ENCODE data around the gene PROSER3. TPM values are rescaled to one million over a fixed set of nuclear protein-coding genes. Genes with fewer than 3 reads are reported as not detected.

The PROSER3 gene
- total and polyA plus RNA-seq, 2 experiments from 2014 or later, result 21.8 to 28.0 TPM

GRCh38 chr19:35816846-35817245 lies 58.9 kb downstream of the PROSER3 start:
- Histone ChIP-seq H3K4me2 (no peak overlapping the region), H3K79me2 (replicated peaks; ENCODE audit: insufficient read depth) (no peaks in the 10 kb centered on the region), H3K36me3 (ENCODE audit: insufficient read depth) (no peaks in the 10 kb centered on the region), H3K27ac (ENCODE audit: low read depth) (peak overlapping the region; percentile 8; the same call in 1 of the 2 replicates), H4K20me1 (replicated peaks; ENCODE audit: insufficient read depth) (no peaks in the 10 kb centered on the region), H3K27me3 (ENCODE audit: insufficient read depth) (no peaks in the 10 kb centered on the region), H2AFZ (no peak overlapping the region), H3K9me2 (ENCODE audit: insufficient read depth) (no peaks in the 10 kb centered on the region), H3K4me3 (no peak overlapping the region), H3F3A (replicated peaks; ENCODE audit: low read depth) (peaks cover 4% of the 10 kb centered on the region; the same call in 1 of the 2 replicates), H3K4me1 (ENCODE audit: insufficient read depth) (0 out of 2 replicates have a peak, but pooled peaks cover 4% of the 10 kb centered on the region)
- peaks cover 9% of the 10 kb centered on the region for H3K27me3 Mint-ChIP-seq (ENCODE audit: insufficient read depth, low read depth, poor library complexity)
- H3K9me3 Mint-ChIP-seq, result no peaks in the 10 kb centered on the region; the same call in 2 of the 3 replicates
- H3K4me3 Mint-ChIP-seq, result no peak overlapping the region
- no peak for TF ChIP-seq REST (IDR thresholded peaks at IDR 0.05; ENCODE audit: unreplicated experiment)
- no peak for TF ChIP-seq JUNB (IDR thresholded peaks at IDR 0.05; ENCODE audit: unreplicated experiment)
- TF ChIP-seq ZNF114 (CRISPR knock-in tag; IDR thresholded peaks at IDR 0.05), result no peak
- no peak for TF ChIP-seq STAT1 (IDR thresholded peaks at IDR 0.05; ENCODE audit: unreplicated experiment)
- TF ChIP-seq POLR2AphosphoS5 (IDR thresholded peaks at IDR 0.05; ENCODE audit: low read depth), result no peak
- no peak for TF ChIP-seq EZH2phosphoT487 (IDR thresholded peaks at IDR 0.05; ENCODE audit: unreplicated experiment)
- no peak for TF ChIP-seq ZNF462 (CRISPR knock-in tag; IDR thresholded peaks at IDR 0.05)
- no peak for TF ChIP-seq CREB1 (CRISPR knock-in tag; IDR thresholded peaks at IDR 0.05; ENCODE audit: low read depth)
- TF ChIP-seq EZH2 (IDR thresholded peaks at IDR 0.05; ENCODE audit: low read depth, unreplicated experiment), result no peak
- no peak for TF ChIP-seq NANOG (IDR thresholded peaks at IDR 0.05; ENCODE audit: borderline replicate concordance)
- TF ChIP-seq, protein P1, sequence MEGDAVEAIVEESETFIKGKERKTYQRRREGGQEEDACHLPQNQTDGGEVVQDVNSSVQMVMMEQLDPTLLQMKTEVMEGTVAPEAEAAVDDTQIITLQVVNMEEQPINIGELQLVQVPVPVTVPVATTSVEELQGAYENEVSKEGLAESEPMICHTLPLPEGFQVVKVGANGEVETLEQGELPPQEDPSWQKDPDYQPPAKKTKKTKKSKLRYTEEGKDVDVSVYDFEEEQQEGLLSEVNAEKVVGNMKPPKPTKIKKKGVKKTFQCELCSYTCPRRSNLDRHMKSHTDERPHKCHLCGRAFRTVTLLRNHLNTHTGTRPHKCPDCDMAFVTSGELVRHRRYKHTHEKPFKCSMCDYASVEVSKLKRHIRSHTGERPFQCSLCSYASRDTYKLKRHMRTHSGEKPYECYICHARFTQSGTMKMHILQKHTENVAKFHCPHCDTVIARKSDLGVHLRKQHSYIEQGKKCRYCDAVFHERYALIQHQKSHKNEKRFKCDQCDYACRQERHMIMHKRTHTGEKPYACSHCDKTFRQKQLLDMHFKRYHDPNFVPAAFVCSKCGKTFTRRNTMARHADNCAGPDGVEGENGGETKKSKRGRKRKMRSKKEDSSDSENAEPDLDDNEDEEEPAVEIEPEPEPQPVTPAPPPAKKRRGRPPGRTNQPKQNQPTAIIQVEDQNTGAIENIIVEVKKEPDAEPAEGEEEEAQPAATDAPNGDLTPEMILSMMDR (conservative IDR thresholded peaks at IDR 0.05; ENCODE audit: low read depth in 2 of 2), result no peak
- TF ChIP-seq, protein P2, sequence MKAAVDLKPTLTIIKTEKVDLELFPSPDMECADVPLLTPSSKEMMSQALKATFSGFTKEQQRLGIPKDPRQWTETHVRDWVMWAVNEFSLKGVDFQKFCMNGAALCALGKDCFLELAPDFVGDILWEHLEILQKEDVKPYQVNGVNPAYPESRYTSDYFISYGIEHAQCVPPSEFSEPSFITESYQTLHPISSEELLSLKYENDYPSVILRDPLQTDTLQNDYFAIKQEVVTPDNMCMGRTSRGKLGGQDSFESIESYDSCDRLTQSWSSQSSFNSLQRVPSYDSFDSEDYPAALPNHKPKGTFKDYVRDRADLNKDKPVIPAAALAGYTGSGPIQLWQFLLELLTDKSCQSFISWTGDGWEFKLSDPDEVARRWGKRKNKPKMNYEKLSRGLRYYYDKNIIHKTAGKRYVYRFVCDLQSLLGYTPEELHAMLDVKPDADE (IDR thresholded peaks at IDR 0.05), result no peak
- ATAC-seq (no peak), DNase-seq (ENCODE audit: low spot score) (no peak)
- H3K27ac Mint-ChIP-seq, result no peak overlapping the region
- H3K36me3 Mint-ChIP-seq (ENCODE audit: low read depth), result no peaks in the 10 kb centered on the region
- H3K4me1 Mint-ChIP-seq, result peaks cover 9% of the 10 kb centered on the region

Data from GM23338 (cell line).